GM18870 (cell line): ENCODE data around the gene C10orf95.

Experiments
- ATAC-seq: cut with Tn5 transposase; IDR thresholded peaks from one replicate; pipeline ENCODE4 v1.9.1; 2021; ENCODE audit warnings: moderate library complexity; ENCODE audit not compliant: unreplicated experiment

C10orf95 gene

GRCh38 chr10:102419269-102420180 is 31.8 kb downstream of the C10orf95 start:
- ATAC-seq, result no peak

GRCh38 chr10:102418622-102419268 is 32.6 kb downstream of the C10orf95 start, which contains the start of gene PSD:
Gene PSD (minus strand): TSS chr10:102418785. CDS start chr10:102417038, 1,747 bp downstream.
- ATAC-seq, result no peak

- no peak for ATAC-seq
Observed at GRCh38 chr10:102416695-102417094, 34.6 kb downstream of the C10orf95 start.

- no peak for ATAC-seq
Observed at GRCh38 chr10:102416283-102416682, 35.1 kb downstream of the C10orf95 start.

- ATAC-seq, result no peak
Observed at GRCh38 chr10:102414749-102415148, 36.6 kb downstream of the C10orf95 start.

- ATAC-seq, result no peak
Observed at GRCh38 chr10:102413806-102414561, 37.4 kb downstream of the C10orf95 start.

GRCh38 chr10:102413053-102413705 is 38.2 kb downstream of the C10orf95 start:
- ATAC-seq, result no peak

GRCh38 chr10:102412293-102412692 is 39.0 kb downstream of the C10orf95 start:
- ATAC-seq, result no peak

- ATAC-seq, result no peak
Observed at GRCh38 chr10:102411341-102412255, 39.7 kb downstream of the C10orf95 start.

GRCh38 chr10:102410429-102411073 is 40.8 kb downstream of the C10orf95 start:
- no peak for ATAC-seq

GRCh38 chr10:102409604-102410428 is 41.5 kb downstream of the C10orf95 start:
- no peak for ATAC-seq

GRCh38 chr10:102408728-102409603 is 42.4 kb downstream of the C10orf95 start:
- no peak for ATAC-seq

- ATAC-seq, result no peak
Observed at GRCh38 chr10:102408131-102408727, 43.1 kb downstream of the C10orf95 start.

- no peak for ATAC-seq
Observed at GRCh38 chr10:102407425-102408130, 43.8 kb downstream of the C10orf95 start.

- ATAC-seq, result no peak
Observed at GRCh38 chr10:102406815-102407214, 44.5 kb downstream of the C10orf95 start.

- no peak for ATAC-seq
Observed at GRCh38 chr10:102405632-102406031, 45.7 kb downstream of the C10orf95 start.
